GM04504 (cell line): ENCODE results near the gene ARAP1.
A peak's percentile ranks its signal among the peaks of the same experiment; 100 is the strongest.

Experiments used
- DNase-seq: peaks from one replicate; pipeline ENCODE4 v3.0.0-alpha.2; 2012; ENCODE audit warnings: low read depth

Gene ARAP1

DNA sequence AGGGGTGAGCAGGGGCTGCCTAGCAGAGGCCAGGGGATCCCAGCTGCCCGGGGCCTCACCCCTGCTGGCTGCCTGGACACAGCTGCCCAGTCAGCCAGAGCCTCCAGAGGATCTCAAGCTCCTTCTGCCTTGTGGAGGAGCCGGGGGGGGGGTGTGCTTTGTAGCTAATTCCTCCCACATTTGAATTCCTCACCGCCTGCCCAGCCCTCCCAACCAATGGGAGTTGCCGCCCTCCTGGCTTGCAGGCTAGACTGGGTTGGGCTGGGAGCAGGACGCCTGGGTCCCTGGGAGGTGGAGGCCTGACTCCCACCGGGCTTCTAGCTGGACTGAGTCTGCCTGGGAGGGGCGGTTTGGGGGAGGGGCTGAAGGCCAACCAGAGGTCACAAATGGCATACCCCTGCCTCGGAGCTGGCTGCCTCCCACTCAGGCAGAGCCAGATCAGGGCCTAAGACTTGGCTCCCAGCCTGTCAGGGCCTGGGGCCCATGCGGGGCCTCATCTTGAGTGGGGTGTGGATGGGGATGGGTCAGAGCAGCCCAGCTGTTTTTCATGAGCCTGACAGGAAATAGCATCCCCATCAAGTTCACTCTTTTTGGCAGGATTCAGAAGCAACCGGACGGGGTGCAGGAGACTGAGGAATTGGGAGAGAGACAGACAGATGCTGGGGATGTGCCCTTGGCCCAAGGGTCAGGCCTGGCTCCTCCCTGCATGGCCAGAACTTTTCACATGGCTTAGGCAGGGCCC is 48.8 kb downstream of the ARAP1 start:
- peak; percentile 78 for DNase-seq

DNA sequence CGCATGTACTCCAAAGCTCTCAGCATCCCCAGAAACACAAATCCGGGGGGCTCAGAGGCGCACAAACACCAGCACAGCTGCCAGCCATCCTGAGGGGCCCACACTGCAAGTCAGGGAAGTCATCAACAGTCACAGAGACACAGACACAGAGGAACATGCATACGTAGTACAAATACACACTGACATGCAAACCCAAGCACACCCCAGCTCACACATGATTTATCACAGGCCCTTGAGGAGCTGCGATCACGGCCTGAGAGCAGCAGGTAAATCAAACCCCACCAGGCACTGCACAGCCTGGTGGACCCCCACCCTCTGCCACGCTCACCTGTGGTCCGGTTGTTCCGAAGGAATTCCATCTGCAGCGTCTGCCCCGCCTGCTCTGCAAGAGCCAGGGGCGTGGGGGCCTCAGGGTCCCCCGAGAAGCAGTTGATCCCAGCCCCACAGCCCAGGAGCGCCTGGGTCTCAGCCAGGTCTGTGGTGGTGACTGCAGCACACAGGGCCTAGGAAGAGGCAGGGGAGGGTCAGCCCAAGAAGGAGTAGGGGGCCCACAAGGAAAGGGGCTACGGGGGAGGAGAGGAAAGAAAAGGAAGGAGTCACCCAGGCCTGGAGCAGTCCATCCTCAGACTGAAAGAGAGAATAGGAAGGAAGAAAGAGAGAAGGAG is 49.5 kb downstream of the ARAP1 start:
- no peak for DNase-seq

- DNase-seq, result no peak
These were observed 50.1 kb downstream of the ARAP1 start for GRCh38 chr11:72702096-72702495.

DNA sequence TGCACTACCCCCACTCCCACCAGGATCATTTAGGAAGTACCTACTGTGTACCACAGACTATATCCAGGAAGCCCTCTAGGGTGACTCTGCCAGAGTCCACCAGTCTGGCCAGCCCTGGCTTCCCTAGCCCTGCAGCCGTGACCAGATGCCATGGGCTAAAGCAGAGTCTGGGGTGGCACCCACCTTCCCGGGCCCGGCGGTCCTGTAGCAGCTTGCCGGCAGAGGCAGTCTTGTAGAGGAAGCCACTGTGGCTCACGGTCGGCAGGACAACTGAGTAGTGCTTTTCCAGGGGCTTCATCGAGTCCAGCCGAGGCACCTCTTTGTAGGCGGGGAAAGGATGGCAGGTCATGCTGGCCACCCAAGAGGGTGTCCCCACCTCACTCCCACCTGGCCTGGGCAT is 50.7 kb downstream of the ARAP1 start:
- DNase-seq, result no peak

GRCh38 chr11:72700146-72700545 is 52.1 kb downstream of the ARAP1 start:
- DNase-seq, result peak; percentile 44

DNA sequence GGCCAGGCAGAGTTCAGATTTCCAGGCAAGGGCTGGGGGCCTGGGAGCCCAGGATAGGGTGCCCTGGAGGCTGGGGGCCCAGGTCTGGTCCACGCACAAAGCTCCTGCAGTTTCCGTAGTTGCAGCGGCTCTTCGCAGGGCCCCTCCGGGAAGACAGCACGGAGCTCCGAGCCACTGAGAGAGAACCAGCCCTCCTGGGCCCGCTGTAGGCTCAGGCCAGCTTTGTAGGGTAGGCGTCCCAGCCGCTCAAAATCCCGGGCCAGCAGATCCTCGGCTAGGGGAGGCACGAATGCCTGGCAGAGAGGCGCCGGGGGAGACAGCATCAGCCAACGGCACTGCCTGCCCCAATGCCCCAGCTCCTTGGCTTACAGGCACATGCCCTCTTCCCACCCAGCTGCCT is 54.4 kb downstream of the ARAP1 start:
- no peak for DNase-seq

GRCh38 chr11:72696866-72697700 is 55.1 kb downstream of the ARAP1 start:
- no peak for DNase-seq

- DNase-seq, result no peak
These were observed 56.9 kb downstream of the ARAP1 start for GRCh38 chr11:72695354-72695753.

DNA sequence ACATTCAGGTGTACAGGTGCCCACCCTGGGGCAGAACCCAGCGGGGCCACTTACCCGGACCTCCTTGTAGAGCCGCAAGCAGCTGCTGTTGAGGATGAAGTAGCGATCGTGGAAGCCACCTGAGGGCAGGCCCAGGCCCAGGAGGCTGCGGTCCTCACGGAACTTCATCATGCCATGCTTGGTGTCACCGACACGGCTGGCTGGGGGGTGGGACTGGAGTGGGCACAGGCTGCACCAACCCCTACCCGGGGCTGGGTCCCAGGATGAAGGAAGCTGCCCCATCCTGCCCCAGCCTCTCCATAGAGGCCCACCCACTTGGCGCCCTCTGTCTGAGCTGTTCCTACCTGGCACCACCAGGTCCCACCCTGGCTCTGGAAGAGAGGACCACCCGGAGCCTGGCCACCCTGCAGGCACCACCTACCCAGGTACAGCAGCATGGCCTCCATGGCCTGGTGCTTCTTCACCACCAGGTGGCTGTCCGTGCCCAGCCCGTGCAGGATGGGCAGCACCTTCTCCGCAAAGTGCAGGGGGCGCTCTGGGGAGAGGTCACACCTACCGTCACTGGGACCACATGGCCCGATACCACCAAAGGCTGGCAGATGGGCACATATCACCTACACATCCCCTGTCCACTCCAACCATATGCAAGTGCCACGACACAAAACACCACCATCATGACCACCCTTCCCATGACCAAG is 58.8 kb downstream of the ARAP1 start:
- DNase-seq, result no peak

DNA sequence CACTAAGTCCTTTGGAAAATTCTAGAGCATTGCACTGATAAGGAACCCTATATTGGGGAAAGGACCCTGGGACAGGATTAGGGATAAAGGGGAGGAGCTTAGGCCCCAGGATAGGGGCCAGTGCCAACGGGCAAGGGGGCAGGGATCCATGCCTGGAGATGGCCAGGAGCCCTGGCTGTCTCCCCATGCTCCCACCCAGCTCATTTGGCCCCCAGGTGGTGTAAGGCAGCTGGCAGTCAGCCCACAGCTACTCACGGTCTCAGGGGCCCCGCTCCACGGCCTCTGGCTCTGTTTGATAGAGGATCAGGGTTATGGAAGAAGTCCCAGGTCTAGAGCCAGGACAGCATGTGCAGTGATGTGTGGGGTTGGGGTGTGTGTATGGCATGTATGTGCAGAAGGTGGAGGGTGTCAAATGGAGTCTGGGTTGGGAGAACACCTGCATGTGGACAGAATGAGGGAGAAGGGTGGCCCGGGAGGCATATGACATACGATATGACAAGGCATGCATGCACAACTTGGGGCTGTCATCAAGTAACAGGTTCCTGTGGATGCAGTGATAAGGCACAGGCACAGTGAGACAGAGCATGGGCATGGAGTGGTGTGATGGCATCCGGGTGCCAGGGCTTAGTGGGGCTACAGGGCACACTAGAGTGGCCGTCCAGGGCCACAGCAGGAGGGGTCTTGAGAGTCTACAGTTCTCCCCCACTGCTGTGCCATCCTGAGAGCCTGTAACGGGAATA is 59.5 kb downstream of the ARAP1 start:
- no peak for DNase-seq

DNA sequence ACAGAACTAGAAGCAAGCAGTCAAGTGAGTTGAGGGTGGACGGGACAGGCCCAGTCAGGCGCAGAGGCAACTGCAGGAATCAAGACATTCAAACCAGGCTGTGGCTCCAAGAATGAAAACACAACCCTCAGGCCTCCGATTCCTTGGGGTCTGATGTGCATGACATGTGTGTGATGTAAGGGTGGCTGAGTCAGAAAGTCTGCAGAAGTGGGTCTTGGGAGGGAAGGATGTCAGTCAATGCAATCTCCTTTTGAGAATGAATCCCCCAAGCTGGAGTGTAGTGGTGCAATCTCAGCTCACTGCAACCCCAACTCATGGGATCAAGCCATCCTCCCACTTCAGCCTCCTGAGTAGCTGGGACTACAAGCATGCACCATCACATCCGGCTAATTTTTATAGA is 62.0 kb downstream of the ARAP1 start:
- no peak for DNase-seq

GRCh38 chr11:72688929-72689328 is 63.3 kb downstream of the ARAP1 start:
- no peak for DNase-seq

- no peak for DNase-seq
These were observed 63.7 kb downstream of the ARAP1 start for GRCh38 chr11:72688486-72688885.

DNA sequence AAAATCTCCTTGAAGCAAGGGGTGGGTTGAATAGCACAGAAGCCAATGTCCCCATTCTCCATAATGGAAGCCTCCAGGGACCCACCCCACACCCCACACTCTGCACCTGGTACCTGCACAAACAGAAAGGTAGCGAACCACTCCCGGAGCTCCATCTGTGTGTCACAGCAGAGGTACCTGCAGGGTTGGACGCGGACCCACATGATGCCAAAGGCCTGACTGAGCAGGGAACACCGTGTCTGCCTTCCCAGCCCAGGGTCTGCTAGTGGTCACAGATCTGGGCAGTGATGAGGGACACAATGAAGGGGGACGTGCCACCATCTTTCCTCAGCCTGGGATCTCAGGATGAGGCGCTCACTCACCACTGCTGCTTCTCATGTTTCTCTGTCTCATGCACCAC is 64.9 kb downstream of the ARAP1 start:
- DNase-seq, result no peak

GRCh38 chr11:72686639-72687220 is 65.5 kb downstream of the ARAP1 start:
- no peak for DNase-seq

DNA sequence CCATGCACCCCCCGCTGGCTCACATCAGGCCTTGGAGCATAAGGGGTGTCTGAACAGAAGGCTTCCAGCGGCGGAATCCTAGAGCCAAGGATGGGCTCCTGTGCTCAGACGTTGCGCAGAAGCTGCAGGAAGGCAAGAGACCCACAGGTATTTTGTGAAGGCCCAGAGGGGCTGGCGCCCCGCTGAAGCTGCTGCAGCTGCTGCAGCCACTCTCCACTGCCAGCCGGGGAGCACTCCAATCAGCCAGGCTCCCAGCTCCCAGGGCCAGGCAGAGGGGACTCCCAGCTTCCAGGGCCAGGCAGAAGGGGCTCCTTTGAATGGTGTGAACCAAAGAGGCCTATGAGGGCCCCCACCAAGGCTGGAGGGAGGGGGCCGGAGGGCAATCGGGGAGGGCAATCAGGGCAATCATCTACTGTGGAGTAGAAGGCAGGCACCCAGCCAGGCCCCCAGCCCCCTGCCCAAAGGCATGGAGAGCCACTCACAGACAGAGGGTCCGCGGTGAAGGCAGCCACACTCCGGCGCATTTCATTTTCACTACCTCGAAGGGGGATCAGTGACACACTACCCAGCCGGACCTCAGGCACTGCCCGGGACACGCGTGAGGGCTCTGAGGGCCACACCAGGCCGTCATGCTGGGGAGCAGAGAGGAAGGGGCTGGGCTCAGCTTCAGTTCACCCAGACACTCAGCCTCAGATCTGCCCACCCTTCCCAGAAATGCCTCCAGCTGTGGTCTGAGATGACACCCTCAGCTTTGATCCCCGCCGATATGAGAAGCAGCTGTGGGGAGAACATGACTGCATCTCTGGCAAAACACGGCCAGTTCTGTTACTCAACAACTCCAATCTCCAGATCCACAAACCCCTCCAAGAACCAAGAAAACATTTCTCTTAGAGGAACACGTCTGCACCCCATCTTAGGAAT is 66.4 kb downstream of the ARAP1 start:
- DNase-seq, result no peak

DNA sequence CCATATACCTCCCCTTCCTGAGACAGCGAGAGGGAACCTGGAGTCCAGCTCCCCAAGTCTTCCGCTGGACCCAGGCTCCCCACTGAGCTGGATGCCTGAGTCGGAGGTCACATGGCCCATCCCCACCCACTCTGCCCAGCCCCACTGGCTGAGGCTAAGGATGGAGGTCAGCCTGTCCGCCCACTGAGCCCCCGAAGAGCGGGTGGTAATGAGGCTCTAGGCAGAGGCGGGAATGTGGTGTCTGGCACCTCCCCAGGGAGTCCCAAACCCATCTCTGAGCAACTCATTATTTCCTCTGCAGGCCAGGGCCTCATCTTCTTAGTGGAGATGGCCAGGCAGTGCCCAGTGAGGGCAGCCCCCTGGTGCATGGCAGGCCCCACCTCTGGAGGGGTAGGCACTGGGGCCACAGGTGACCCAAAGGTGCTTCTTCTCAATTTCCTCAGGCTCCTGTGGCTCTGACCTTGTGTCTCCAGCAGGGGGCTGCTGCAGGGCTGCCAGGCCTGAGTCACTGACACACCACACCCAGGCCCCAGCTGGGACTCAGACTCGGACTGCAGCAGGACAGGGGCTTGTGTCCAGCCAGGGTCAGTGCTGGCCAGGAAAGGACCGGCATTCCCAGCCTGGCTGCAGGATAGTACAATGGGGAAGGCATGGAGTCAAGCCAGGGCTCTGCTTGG is 67.8 kb downstream of the ARAP1 start:
- no peak for DNase-seq

- DNase-seq, result no peak
These were observed 68.4 kb downstream of the ARAP1 start for GRCh38 chr11:72683782-72684200.

GRCh38 chr11:72682858-72683243 is 69.4 kb downstream of the ARAP1 start:
- no peak for DNase-seq
